Pancreas (tissue), 10 donors: ENCODE data around the gene FOXL2NB. TPM values are rescaled to one million over a fixed set of nuclear protein-coding genes. Genes with fewer than 3 reads are reported as not detected.

Experiments
- ATAC-seq, 4 donors: fragments of 200-7000 bp; cut with Tn5 transposase; one replicate each; pipeline versions ENCODE4 v1.8.0 to v1.9.1; 2020; ENCODE audit warnings: mild to moderate bottlenecking in 4 of 4, moderate library complexity in 4 of 4
- DNase-seq, 6 donors: peaks; one replicate each; pipeline ENCODE4 v3.0.0-alpha.2; 2020
- FAIRE-seq: peaks from 2 replicates; lab custom pipeline; 2012; peaks lifted over from hg19 to GRCh38; lab: Jason Lieb, UNC
- H3K27ac ChIP-seq, 4 donors: fragments of 200-600 bp; sonication (generic); 1 replicate in 3 of 4; 2 replicates in 1 of 4; pipeline versions ENCODE4 v1.5.0 to v1.8.0; 2020
- H3K27me3 ChIP-seq, 4 donors: fragments of 200-600 bp; one replicate each; pipeline ENCODE4 v1.8.0; 2021
- H3K36me3 ChIP-seq, 3 donors: fragments of 200-600 bp; sonication (generic) in 1 of 3; one replicate each; pipeline versions ENCODE4 v1.5.0 to v1.8.0; 2020 to 2021
- H3K4me1 ChIP-seq, 3 donors: fragments of 200-600 bp; one replicate each; pipeline ENCODE4 v1.8.0; 2021
- H3K4me3 ChIP-seq, 4 donors: fragments of 200-600 bp; sonication (generic) in 2 of 4; one replicate each; pipeline versions ENCODE4 v1.5.0 to v1.8.0; 2020 to 2021
- H3K9me3 ChIP-seq, 4 donors: fragments of 200-600 bp; one replicate each; pipeline ENCODE4 v1.8.0; 2021
- CTCF ChIP-seq, 4 donors: fragments of 200-600 bp; sonication (generic) in 3 of 4; IDR thresholded peaks; one replicate each; pipeline versions ENCODE4 v1.5.0 to v1.8.0; 2021; ENCODE audit warnings: antibody characterized with exemption in 4 of 4
- WGBS, 2 donors: extraction: QIAGEN DNeasy Blood & Tissue Kit; methylation state at CpG; one replicate each; pipeline ENCODE4 v1.1.7; 2013; 5-methylcytosine and 5-hydroxymethylcytosine counted together
- intact Hi-C, 3 donors: fragments of 100-400 bp; cut with DNase I; formaldehyde crosslinking; loops; one replicate each; pipeline versions ENCODE4 v1.11.1 to v1.14.2; 2022
- polyA plus RNA-seq, 2 donors: library from polyadenylated mRNA; stranded (reverse); fragments of 200-250 nt; gene quantifications; one replicate each; pipeline ENCODE4 v1.2.3, GENCODE V29; 2013
- total RNA-seq, 6 donors: library from RNA; stranded (reverse); fragmentation: NEBNext Ultra II Directional in 4 of 6; extraction: Animal tissue kit (Norgen Biotek cat#: 25700) in 4 of 6; gene quantifications; one replicate each; pipeline versions ENCODE4 v1.2.1 to v1.2.4, GENCODE V29; 2021 to 2023
- donor health status: healthy with polysubstance abuse.
- donor health status: DM: no; HTN: no; CAD: no; lungs with moderate emphysema.
- donor health status: DM: no; HTN: no; CAD: no.
- donor health status: control.
- donor health status: control.
- donor health status: Bipolar disorder and iron deficiency.
- donor health status: DM: yes; HTN: yes; CAD: no.
- donor health status: DM: no; HTN: no; CAD: no.
- donor health status: DM: no; HTN: no; CAD: no.
- donor health status: DM: yes; HTN: yes; CAD: no.

FOXL2NB gene
- total and polyA plus RNA-seq, 8 donors = 0.09 to 0.22 TPM; not detected in 6

- Histone ChIP-seq H3K4me3 (no peak overlapping the region), H3K27me3 (peaks cover 0 to 39% (median 4%) of the 10 kb centered on the region in 4 donors), H3K9me3 (no peaks in the 10 kb centered on the region), H3K4me1 (peaks cover 4 to 12% (median 7%) of the 10 kb centered on the region in 3 donors), H3K27ac (no peak overlapping the region), H3K36me3 (no peaks in the 10 kb centered on the region)
- DNase-seq = no peak
- no peak for ATAC-seq
- 94 to 95% methylated on average over 3 of the region's 3 CpGs for WGBS, 2 donors
- FAIRE-seq = no peak
- intact Hi-C loops = loop anchor here in 1 of 3 donors (10.0 kb wide), 1 partner anchor 376 kb away; no protein-coding TSS in a partner anchor
- no peak for TF ChIP-seq CTCF (IDR thresholded peaks at IDR 0.05)
Measured at GRCh38 chr3:138948371-138949001, 1.5 kb downstream of the FOXL2NB start.

GRCh38 chr3:138949002-138949418 is 2.0 kb downstream of the FOXL2NB start:
- no peak for ATAC-seq
- H3K4me3 ChIP-seq = no peak overlapping the region
- peaks cover 4 to 12% (median 7%) of the 10 kb centered on the region in 3 donors for H3K4me1 ChIP-seq
- H3K9me3 ChIP-seq = no peaks in the 10 kb centered on the region
- no peak for FAIRE-seq
- TF ChIP-seq CTCF (IDR thresholded peaks at IDR 0.05) = no peak
- no peak for DNase-seq
- H3K36me3 ChIP-seq = no peaks in the 10 kb centered on the region
- intact Hi-C loops = loop anchor here in 1 of 3 donors (10.0 kb wide), 1 partner anchor 376 kb away; no protein-coding TSS in a partner anchor
- WGBS, 2 donors = 77 to 82% methylated on average over 5 of the region's 5 CpGs
- H3K27ac ChIP-seq = no peak overlapping the region
- H3K27me3 ChIP-seq = peaks cover 0 to 37% (median 4%) of the 10 kb centered on the region in 4 donors

DNA sequence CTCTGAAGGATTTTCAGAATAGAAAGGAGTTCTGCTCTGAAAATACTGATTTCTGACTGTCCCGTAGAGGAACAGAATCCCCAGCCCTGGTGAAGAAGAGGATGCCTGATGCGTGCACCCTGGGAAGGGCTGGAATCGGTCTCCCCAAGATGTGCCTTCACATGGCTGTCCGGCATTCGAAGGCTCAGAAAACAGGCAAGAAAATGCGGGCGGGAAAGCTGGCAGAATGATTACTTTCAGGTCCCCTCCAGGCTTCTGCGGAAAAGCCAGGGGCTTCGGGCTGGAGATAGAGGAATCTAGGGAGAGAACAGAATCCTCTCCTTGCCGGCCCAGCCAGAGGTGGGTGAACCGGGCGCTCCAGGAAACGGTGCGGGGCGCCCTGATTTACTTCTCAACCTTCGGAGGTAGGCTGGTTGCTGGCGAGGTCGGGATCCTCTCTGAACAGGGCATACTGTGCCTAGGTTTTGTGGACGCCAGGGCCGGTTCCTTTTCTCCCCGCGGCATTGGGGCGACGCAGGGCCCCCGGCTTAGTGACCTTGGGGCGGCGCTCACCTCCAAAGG is 2.5 kb downstream of the FOXL2NB start:
- no peak for TF ChIP-seq CTCF (IDR thresholded peaks at IDR 0.05)
- intact Hi-C loops = loop anchor here in 1 of 3 donors (10.0 kb wide), 1 partner anchor 375 kb away; no protein-coding TSS in a partner anchor
- FAIRE-seq (no peak), DNase-seq (no peak), ATAC-seq (no peak)
- peaks cover 0 to 32% (median 4%) of the 10 kb centered on the region in 4 donors for H3K27me3 ChIP-seq
- H3K9me3 ChIP-seq = no peaks in the 10 kb centered on the region
- peak overlapping the region in 2 of 4 donors; percentile 30 to 41 for H3K4me3 ChIP-seq
- H3K27ac ChIP-seq = no peak overlapping the region
- H3K4me1 ChIP-seq = peaks cover 4 to 12% (median 7%) of the 10 kb centered on the region in 3 donors
- H3K36me3 ChIP-seq = no peaks in the 10 kb centered on the region
- WGBS, 2 donors = 21 to 26% methylated on average over 27 of the region's 27 CpGs

- intact Hi-C loops = no loop called here
- WGBS, 2 donors = 2 to 3% methylated on average over 48 to 53 of the region's 53 CpGs
Measured at GRCh38 chr3:138950006-138950644, 3.1 kb downstream of the FOXL2NB start.

More at GRCh38 chr3:138950006-138950644, 3.1 kb downstream of the FOXL2NB start:
- DNase-seq (peak in 3 of 6 donors; percentile 18 to 77 (median 73)), FAIRE-seq (no peak), ATAC-seq (peak; percentile 35 to 63 (median 56))
- peaks cover 0 to 9% (median under 1%) of the 10 kb centered on the region in 3 donors for H3K4me1 ChIP-seq
- no peaks in the 10 kb centered on the region for H3K9me3 ChIP-seq
- TF ChIP-seq CTCF (IDR thresholded peaks at IDR 0.05) = no peak
- peaks cover 0 to 26% (median 3%) of the 10 kb centered on the region in 4 donors for H3K27me3 ChIP-seq
- no peaks in the 10 kb centered on the region for H3K36me3 ChIP-seq
- peak overlapping the region in 2 of 4 donors; percentile 30 to 41 for H3K4me3 ChIP-seq
- no peak overlapping the region for H3K27ac ChIP-seq
